LNCaP clone FGC (cell line): ENCODE data around the gene CYP2U1.
"Not testable (repeated sequence)": the region's sequence is repeated elsewhere in the genome, so short reads cannot be mapped to it uniquely, and the experiment has no call there.

Source experiments
- DNase-seq: peaks from one replicate; pipeline ENCODE4 v3.0.0-alpha.2; 2011; ENCODE audit warnings: low read depth
- H3K4me3 ChIP-seq: 2 replicates; pipeline ENCODE4 v1.5.1; 2011; ENCODE audit warnings: mild to moderate bottlenecking, low read depth, low read length, control low read depth
- TF ChIP-seq, protein P1 (sequence below): IDR thresholded peaks from 2 replicates; pipeline ENCODE4 v1.5.1; 2012; ENCODE audit warnings: mild to moderate bottlenecking; ENCODE audit not compliant: control insufficient read depth, insufficient read depth; ENCODE audit errors: extremely low read depth

CYP2U1 gene

GRCh38 chr4:107945809-107946208, 14.5 kb downstream of the CYP2U1 start:
- no peak for DNase-seq
- TF ChIP-seq, protein P1, sequence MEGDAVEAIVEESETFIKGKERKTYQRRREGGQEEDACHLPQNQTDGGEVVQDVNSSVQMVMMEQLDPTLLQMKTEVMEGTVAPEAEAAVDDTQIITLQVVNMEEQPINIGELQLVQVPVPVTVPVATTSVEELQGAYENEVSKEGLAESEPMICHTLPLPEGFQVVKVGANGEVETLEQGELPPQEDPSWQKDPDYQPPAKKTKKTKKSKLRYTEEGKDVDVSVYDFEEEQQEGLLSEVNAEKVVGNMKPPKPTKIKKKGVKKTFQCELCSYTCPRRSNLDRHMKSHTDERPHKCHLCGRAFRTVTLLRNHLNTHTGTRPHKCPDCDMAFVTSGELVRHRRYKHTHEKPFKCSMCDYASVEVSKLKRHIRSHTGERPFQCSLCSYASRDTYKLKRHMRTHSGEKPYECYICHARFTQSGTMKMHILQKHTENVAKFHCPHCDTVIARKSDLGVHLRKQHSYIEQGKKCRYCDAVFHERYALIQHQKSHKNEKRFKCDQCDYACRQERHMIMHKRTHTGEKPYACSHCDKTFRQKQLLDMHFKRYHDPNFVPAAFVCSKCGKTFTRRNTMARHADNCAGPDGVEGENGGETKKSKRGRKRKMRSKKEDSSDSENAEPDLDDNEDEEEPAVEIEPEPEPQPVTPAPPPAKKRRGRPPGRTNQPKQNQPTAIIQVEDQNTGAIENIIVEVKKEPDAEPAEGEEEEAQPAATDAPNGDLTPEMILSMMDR, result no peak
- no peak overlapping the region for H3K4me3 ChIP-seq

GRCh38 chr4:107950746-107951540, 19.6 kb downstream of the CYP2U1 start:
- DNase-seq, result no peak
- H3K4me3 ChIP-seq, result no peak overlapping the region
- TF ChIP-seq, protein P1, result no peak

- no peak overlapping the region for H3K4me3 ChIP-seq
- TF ChIP-seq, protein P1, result no peak
- DNase-seq, result no peak
Observed at GRCh38 chr4:107951551-107951950, 20.2 kb downstream of the CYP2U1 start.

- no peak for DNase-seq
- TF ChIP-seq, protein P1, result no peak
- no peak overlapping the region for H3K4me3 ChIP-seq
Observed at GRCh38 chr4:107956011-107956410, 24.7 kb downstream of the CYP2U1 start.

DNA sequence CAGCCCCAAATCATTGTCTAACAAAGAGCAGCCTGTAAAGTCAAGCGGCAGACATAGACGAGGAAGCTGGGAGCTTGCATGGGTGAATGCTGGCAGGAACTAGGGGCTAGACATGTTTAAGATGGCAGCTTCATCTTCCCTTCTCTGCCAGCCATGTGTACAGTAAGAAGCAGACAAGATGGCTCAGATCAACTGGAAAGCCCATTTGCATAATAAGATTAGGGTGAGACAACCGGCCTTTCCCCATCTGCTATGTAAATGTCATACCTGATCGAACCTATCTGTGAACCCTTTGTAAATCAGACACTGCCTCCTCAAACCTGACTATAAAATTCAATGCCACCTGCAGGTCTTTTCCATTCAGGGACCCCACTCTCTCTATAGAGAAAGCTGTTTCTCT, 35.6 kb downstream of the CYP2U1 start:
- no peak for DNase-seq
- TF ChIP-seq, protein P1, result no peak
- no peak overlapping the region for H3K4me3 ChIP-seq

GRCh38 chr4:107967519-107967918, 36.2 kb downstream of the CYP2U1 start:
- not testable (repeated sequence) for H3K4me3 ChIP-seq, DNase-seq

DNA sequence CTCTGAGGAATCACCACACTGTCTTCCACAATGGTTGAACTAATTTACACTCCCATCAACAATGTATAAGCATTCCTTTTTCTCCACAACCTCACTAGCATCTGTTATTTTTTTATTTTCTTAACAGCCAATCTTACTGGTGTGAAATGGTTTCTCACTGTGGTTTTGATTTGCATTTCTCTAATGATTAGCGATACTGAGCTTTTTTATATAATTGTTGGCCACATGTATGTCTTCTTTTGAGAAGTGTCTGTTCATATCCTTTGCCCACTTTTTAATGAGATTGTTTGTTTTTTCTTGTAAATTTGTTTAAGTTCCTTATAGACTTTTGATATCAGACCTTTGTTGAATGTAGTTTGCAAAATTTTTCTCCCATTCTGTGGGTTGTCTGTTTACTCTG, 36.6 kb downstream of the CYP2U1 start:
- DNase-seq, result not testable (repeated sequence)

GRCh38 chr4:107970063-107970798, 38.9 kb downstream of the CYP2U1 start:
- H3K4me3 ChIP-seq, result no peak overlapping the region
- DNase-seq, result no peak
- TF ChIP-seq, protein P1, result no peak

More for the DNA sequence above, 36.6 kb downstream of the CYP2U1 start:
- H3K4me3 ChIP-seq, result not testable (repeated sequence)
